Measurements from ENCODE around the gene RLF.

Gene RLF

GRCh38 chr1:40161125-40161887 lies at the start of gene RLF:
Gene RLF (plus strand): TSS chr1:40161387. CDS start chr1:40161400, 13 bp downstream.
- DNase-seq (ENCODE audit: low spot score): peak; percentile 90

- DNase-seq (ENCODE audit: low spot score): no peak
Measured at GRCh38 chr1:40114400-40114799, 46.8 kb upstream of the RLF start.

GRCh38 chr1:40120128-40120527 lies 41.1 kb upstream of the RLF start:
- DNase-seq (ENCODE audit: low spot score): no peak

GRCh38 chr1:40122855-40123254 lies 38.3 kb upstream of the RLF start:
- no peak for DNase-seq (ENCODE audit: low spot score)

GRCh38 chr1:40130892-40131291 lies 30.3 kb upstream of the RLF start:
- peak; percentile 23 for DNase-seq (ENCODE audit: low spot score)

- DNase-seq (ENCODE audit: low spot score): no peak
Measured at GRCh38 chr1:40132383-40133311, 28.5 kb upstream of the RLF start.

- DNase-seq (ENCODE audit: low spot score): no peak
Measured at GRCh38 chr1:40133312-40133665, 27.9 kb upstream of the RLF start.

- no peak for DNase-seq (ENCODE audit: low spot score)
Measured at GRCh38 chr1:40133839-40134238, 27.3 kb upstream of the RLF start.

GRCh38 chr1:40140211-40140973 lies 20.8 kb upstream of the RLF start:
- no peak for DNase-seq (ENCODE audit: low spot score)

GRCh38 chr1:40141878-40142535 lies 19.2 kb upstream of the RLF start:
- no peak for DNase-seq (ENCODE audit: low spot score)

- DNase-seq (ENCODE audit: low spot score): peak; percentile 67
Measured at GRCh38 chr1:40143891-40144575, 17.2 kb upstream of the RLF start.

GRCh38 chr1:40151457-40152079 lies 9.6 kb upstream of the RLF start:
- no peak for DNase-seq (ENCODE audit: low spot score)

- peak; percentile 36 for DNase-seq (ENCODE audit: low spot score)
Measured at GRCh38 chr1:40153073-40153770, 8.0 kb upstream of the RLF start.

GRCh38 chr1:40155135-40155534 lies 6.1 kb upstream of the RLF start:
- DNase-seq (ENCODE audit: low spot score): no peak

- no peak for DNase-seq (ENCODE audit: low spot score)
Measured at GRCh38 chr1:40155910-40156309, 5.3 kb upstream of the RLF start.

- no peak for DNase-seq (ENCODE audit: low spot score)
Measured at GRCh38 chr1:40160806-40161124, 422 bp upstream of the RLF start.

GRCh38 chr1:40161888-40162397 lies 756 bp downstream of the RLF start:
- DNase-seq (ENCODE audit: low spot score): no peak

- DNase-seq (ENCODE audit: low spot score): no peak
Measured at GRCh38 chr1:40162753-40163441, 1.7 kb downstream of the RLF start.

GRCh38 chr1:40167317-40167716 lies 6.1 kb downstream of the RLF start:
- no peak for DNase-seq (ENCODE audit: low spot score)

- no peak for DNase-seq (ENCODE audit: low spot score)
Measured at GRCh38 chr1:40171036-40171435, 9.8 kb downstream of the RLF start.

Measured in SW480 (cell line).